A549 (cell line): ENCODE measurements around the gene FAHD2A. TPM values are rescaled to one million over a fixed set of nuclear protein-coding genes. Genes with fewer than 3 reads are reported as not detected.
A peak's percentile ranks its signal among the peaks of the same experiment; 100 is the strongest.
"Not testable (repeated sequence)": the region's sequence is repeated elsewhere in the genome, so short reads cannot be mapped to it uniquely, and the experiment has no call there.

Experiments
- ATAC-seq, 2 experiments: fragments of 200-7000 bp in 1 of 2; fragments of >200 bp in 1 of 2; cut with Nextera tagmentation in 1 of 2; cut with Tn5 transposase in 1 of 2; 3 replicates each; pipeline versions ENCODE4 v1.8.0 to v1.9.1; 2018 to 2020; ENCODE audit warnings: mild to moderate bottlenecking in 1 of 2, moderate library complexity in 1 of 2
- CTCF ChIA-PET: fragments of 300-600 bp; sonication (Branson Sonifier 250); formaldehyde crosslinking; extraction: SDS; loops from one replicate; lab custom pipeline; 2021; ENCODE audit warnings: antibody characterized with exemption, inconsistent platforms; lab: Yijun Ruan, JAX
- POLR2A ChIA-PET: fragments of 350-600 bp; formaldehyde crosslinking; extraction: SDS; loops from one replicate; lab custom pipeline; 2021; ENCODE audit warnings: antibody characterized with exemption, inconsistent platforms; lab: Yijun Ruan, JAX
- DNase-seq, 2 experiments: peaks; one replicate each; pipeline versions ENCODE4 v3.0.0 to v3.0.0-alpha.2; 2011 to 2016; ENCODE audit warnings: low read depth in 1 of 2, low spot score in 1 of 2
- FAIRE-seq: peaks from 2 replicates; lab custom pipeline; 2011; peaks lifted over from hg19 to GRCh38; lab: Jason Lieb, UNC
- H3K27ac ChIP-seq, 2 experiments: fragments of >200 bp; sonication (Bioruptor Twin); formaldehyde crosslinking; 3 replicates each; pipeline ENCODE4 v1.5.1; 2016 to 2017
- H3K4me1 ChIP-seq: fragments of >200 bp; sonication (Bioruptor Twin); formaldehyde crosslinking; 3 replicates; pipeline ENCODE4 v1.6.1; 2016
- H3K4me2 ChIP-seq: fragments of >200 bp; sonication (Bioruptor Twin); formaldehyde crosslinking; 3 replicates; pipeline ENCODE4 v1.6.1; 2016
- H3K4me3 ChIP-seq: fragments of >200 bp; sonication (Bioruptor Twin); formaldehyde crosslinking; 3 replicates; pipeline ENCODE4 v1.5.1; 2016
- H3K9me3 ChIP-seq: fragments of >200 bp; sonication (Bioruptor Twin); formaldehyde crosslinking; 3 replicates; pipeline ENCODE4 v1.6.1; 2016
- CTCF ChIP-seq: fragments of >200 bp; sonication (Bioruptor Twin); formaldehyde crosslinking; IDR thresholded peaks from 3 replicates; pipeline ENCODE4 v1.5.1; 2016
- RAD21 ChIP-seq, 2 experiments: fragments of >200 bp in 1 of 2; sonication (Bioruptor Twin) in 1 of 2; formaldehyde crosslinking in 1 of 2; IDR thresholded peaks in 1 of 2; conservative IDR thresholded peaks in 1 of 2; 2 replicates in 1 of 2; 3 replicates in 1 of 2; pipeline ENCODE4 v1.6.1; 2012 to 2018; ENCODE audit warnings: inconsistent platforms in 1 of 2
- SMC3 ChIP-seq: fragments of >200 bp; sonication (Bioruptor Twin); formaldehyde crosslinking; IDR thresholded peaks from 3 replicates; pipeline ENCODE4 v1.6.1; 2018; ENCODE audit warnings: inconsistent platforms
- WGBS: methylation state at CpG from one replicate; pipeline ENCODE4 v1.1.6; 2017; ENCODE audit errors: missing lambda C conversion rate; 5-methylcytosine and 5-hydroxymethylcytosine counted together
- polyA plus RNA-seq, 4 experiments: library from polyadenylated mRNA; depleted of rRNA in 3 of 4; stranded (reverse); fragments of >200 nt; fragmentation: RNase III in 1 of 4; extraction: RNeasy Plus Mini Kit Qiagen cat#74134 plus additional on column Dnase treatment in 1 of 4; gene quantifications; 2 replicates in 3 of 4; 3 replicates in 1 of 4; pipeline ENCODE4 v1.2.3, GENCODE V29; 2011 to 2017

The FAHD2A gene
- polyA plus RNA-seq, 2 of the 4 experiments (the other 2 are of a cell fraction) = 28.1 to 33.0 TPM

- not testable (repeated sequence) for H3K9me3 ChIP-seq, FAIRE-seq, H3K4me1 ChIP-seq
- DNase-seq = peak in 1 of 2 experiments; percentile 56
- TF ChIP-seq CTCF (peak; percentile 44), SMC3 (0 out of 3 replicates have a peak, but pooled peaks have one; percentile 12)
- ChIA-PET CTCF (interaction anchor here (1.0 to 4.6 kb wide), 9 partner anchors 10 to 326 kb away, joined by 3 to 42 read pairs (median 5); no protein-coding TSS in a partner anchor), POLR2A (interaction anchor here (0.6 to 2.1 kb wide), 5 partner anchors 13 to 238 kb away, joined by 3 to 6 read pairs (median 4); partner anchors contain the start of gene ZNF2)
- H3K4me2 ChIP-seq = peak overlapping the region; percentile 76
- H3K27ac ChIP-seq = peak overlapping the region; percentile 77 to 92
- peak overlapping the region; percentile 89 for H3K4me3 ChIP-seq
- ATAC-seq = peak; percentile 72 to 80
- WGBS = 0% methylated on average over 5 of the region's 5 CpGs
Measured at GRCh38 chr2:95403204-95403721, 755 bp downstream of the FAHD2A start.

- not testable (repeated sequence) for H3K4me3 ChIP-seq, ATAC-seq, H3K9me3 ChIP-seq, FAIRE-seq, H3K4me1 ChIP-seq, DNase-seq
- POLR2A ChIA-PET = interaction anchor here (1.3 kb wide), 1 partner anchor 58 kb away, joined by 4 read pairs; no protein-coding TSS in a partner anchor
- CTCF ChIA-PET = interaction anchor here (0.6 to 4.6 kb wide), 8 partner anchors 10 to 325 kb away, joined by 3 to 42 read pairs (median 5); no protein-coding TSS in a partner anchor
- peak overlapping the region; percentile 76 for H3K4me2 ChIP-seq
- peak overlapping the region in 1 of 2 experiments; percentile 92; a peak in 1 of 6 replicates for H3K27ac ChIP-seq
- WGBS = 91% methylated on average over 5 of the region's 5 CpGs
Measured at GRCh38 chr2:95403824-95404223, 1.3 kb downstream of the FAHD2A start.

- H3K9me3 ChIP-seq, ATAC-seq, H3K4me1 ChIP-seq, DNase-seq, H3K27ac ChIP-seq, POLR2A ChIA-PET, H3K4me3 ChIP-seq, FAIRE-seq, H3K4me2 ChIP-seq: not testable (repeated sequence)
- 81% methylated on average over 3 of the region's 3 CpGs for WGBS
- CTCF ChIA-PET = interaction anchor here (4.2 to 4.6 kb wide), 2 partner anchors 17 to 59 kb away, joined by 19 to 42 read pairs; no protein-coding TSS in a partner anchor
Measured at GRCh38 chr2:95404676-95405075, 2.2 kb downstream of the FAHD2A start.

GRCh38 chr2:95411239-95411638 is 8.7 kb downstream of the FAHD2A start:
- POLR2A ChIA-PET, H3K4me1 ChIP-seq, H3K9me3 ChIP-seq, DNase-seq, H3K4me2 ChIP-seq, H3K27ac ChIP-seq, FAIRE-seq, ATAC-seq, H3K4me3 ChIP-seq: not testable (repeated sequence)
- 100% methylated on average over 5 of the region's 5 CpGs for WGBS
- CTCF ChIA-PET = interaction anchor here (0.7 to 1.1 kb wide), 2 partner anchors 32 to 66 kb away, joined by 3 read pairs; no protein-coding TSS in a partner anchor

- H3K4me1 ChIP-seq, H3K27ac ChIP-seq, H3K9me3 ChIP-seq, FAIRE-seq, POLR2A ChIA-PET, H3K4me2 ChIP-seq, H3K4me3 ChIP-seq: not testable (repeated sequence)
- peak; percentile 89 to 97 for ATAC-seq
- CTCF ChIA-PET = interaction anchor here (0.7 to 2.4 kb wide), 7 partner anchors 11 to 313 kb away, joined by 3 to 9 read pairs (median 5); partner anchors contain the start of gene FAHD2A
- 51% methylated on average over 9 of the region's 9 CpGs for WGBS
- peak; percentile 37 to 77 for DNase-seq
- peak; percentile 70 for TF ChIP-seq CTCF
- TF ChIP-seq SMC3 = peak; percentile 65
- TF ChIP-seq RAD21 (conservative IDR thresholded peaks at IDR 0.05 in 1 of 2, IDR thresholded peaks at IDR 0.05 in 1 of 2) = peak; percentile 79 to 84
- TF ChIP-seq, all 56 proteins: peak for 3; not testable (repeated sequence) for 53
Measured at GRCh38 chr2:95414015-95414594, 11.6 kb downstream of the FAHD2A start.

GRCh38 chr2:95415138-95415537 is 12.6 kb downstream of the FAHD2A start:
- FAIRE-seq, POLR2A ChIA-PET, H3K27ac ChIP-seq, ATAC-seq, H3K4me3 ChIP-seq, H3K4me2 ChIP-seq, H3K9me3 ChIP-seq, DNase-seq, H3K4me1 ChIP-seq: not testable (repeated sequence)
- CTCF ChIA-PET = interaction anchor here (0.6 to 1.8 kb wide), 5 partner anchors 26 to 312 kb away, joined by 3 to 5 read pairs (median 3); no protein-coding TSS in a partner anchor
- 82% methylated on average over 3 of the region's 3 CpGs for WGBS

- H3K4me3 ChIP-seq, ATAC-seq, FAIRE-seq, H3K4me1 ChIP-seq, H3K4me2 ChIP-seq, DNase-seq, POLR2A ChIA-PET, H3K27ac ChIP-seq, H3K9me3 ChIP-seq: not testable (repeated sequence)
- CTCF ChIA-PET = interaction anchor here (0.6 to 1.8 kb wide), 4 partner anchors 84 to 312 kb away, joined by 3 to 5 read pairs (median 3); no protein-coding TSS in a partner anchor
- WGBS = 80% methylated on average over 15 of the region's 16 CpGs
Measured at GRCh38 chr2:95415561-95415960, 13.1 kb downstream of the FAHD2A start.

- CTCF ChIA-PET, H3K27ac ChIP-seq, DNase-seq, H3K4me2 ChIP-seq, FAIRE-seq, POLR2A ChIA-PET, H3K4me3 ChIP-seq, H3K9me3 ChIP-seq, H3K4me1 ChIP-seq, ATAC-seq: not testable (repeated sequence)
- WGBS = 40% methylated on average over 16 of the region's 30 CpGs
Measured at GRCh38 chr2:95427196-95427867, 24.8 kb downstream of the FAHD2A start.
